Parathyroid adenoma (tissue), 2 donors: ENCODE results near the gene NEK10.

ENCODE experiments used
- H2AFZ ChIP-seq: fragments of 300-600 bp; sonication (generic); one replicate; pipeline ENCODE4 v1.7.0; 2017; ENCODE audit warnings: antibody characterized with exemption, mild to moderate bottlenecking
- H3K27ac ChIP-seq: fragments of 300-600 bp; sonication (generic); one replicate; pipeline ENCODE4 v1.7.0; 2017
- H3K27me3 ChIP-seq: fragments of 300-600 bp; sonication (generic); one replicate; pipeline ENCODE4 v1.7.0; 2017; ENCODE audit warnings: low read length; ENCODE audit not compliant: control insufficient read depth, insufficient read depth
- H3K36me3 ChIP-seq: fragments of 300-600 bp; sonication (generic); one replicate; pipeline ENCODE4 v1.7.0; 2017; ENCODE audit warnings: low read length; ENCODE audit not compliant: control insufficient read depth, insufficient read depth
- H3K4me1 ChIP-seq: fragments of 300-600 bp; sonication (generic); one replicate; pipeline ENCODE4 v1.7.0; 2017; ENCODE audit warnings: control low read depth
- H3K4me2 ChIP-seq: fragments of 300-600 bp; sonication (generic); one replicate; pipeline ENCODE4 v1.7.0; 2017; ENCODE audit warnings: low read length
- H3K4me3 ChIP-seq: fragments of 300-600 bp; sonication (generic); one replicate; pipeline ENCODE4 v1.7.0; 2017; ENCODE audit warnings: low read depth, low read length
- H3K79me2 ChIP-seq: fragments of 300-600 bp; sonication (generic); one replicate; pipeline ENCODE4 v1.7.0; 2017; ENCODE audit warnings: control low read depth
- H3K9ac ChIP-seq: fragments of 300-600 bp; sonication (generic); one replicate; pipeline ENCODE4 v1.7.0; 2017; ENCODE audit warnings: mild to moderate bottlenecking
- H3K9me3 ChIP-seq: fragments of 300-600 bp; sonication (generic); one replicate; pipeline ENCODE4 v1.7.0; 2017; ENCODE audit warnings: low read length; ENCODE audit not compliant: control insufficient read depth
- TF ChIP-seq, protein P1 (sequence below): fragments of 300-600 bp; sonication (generic); IDR thresholded peaks from one replicate; pipeline ENCODE4 v1.7.0; 2017; ENCODE audit warnings: antibody characterized with exemption, mild to moderate bottlenecking
- donor health status: primary hyperparathyroidism.

Gene NEK10

DNA sequence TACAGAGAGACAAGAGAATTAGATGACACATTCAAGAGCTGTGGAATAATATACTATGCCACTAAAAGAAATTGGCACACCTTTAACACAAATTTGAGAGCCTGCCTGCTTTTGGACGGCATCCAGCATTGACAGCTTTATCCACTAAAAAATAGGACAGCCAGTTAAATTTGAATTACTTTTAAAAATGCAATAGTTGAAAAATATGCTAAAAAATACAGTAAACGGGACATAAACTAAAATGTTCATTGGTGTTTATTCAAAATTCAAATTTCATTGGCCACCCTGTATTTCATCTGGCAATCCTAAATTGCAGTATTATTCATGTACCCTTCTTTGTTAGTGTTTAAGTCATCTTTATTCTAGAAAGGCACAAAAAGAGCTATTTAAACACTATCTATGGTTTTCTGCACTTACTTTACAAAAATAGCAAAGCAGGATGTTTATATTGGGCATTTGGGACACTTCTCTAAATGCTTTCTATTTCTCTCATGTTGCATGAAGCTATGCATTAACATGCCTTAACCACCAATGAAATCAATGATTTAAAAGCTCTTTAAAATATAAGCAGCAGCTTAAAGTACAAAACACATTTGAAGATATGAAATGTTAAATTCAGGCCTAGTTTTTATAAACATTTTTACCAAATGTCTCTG, 160.1 kb downstream of the NEK10 start:
- Histone ChIP-seq H3K9me3 (no peaks in the 10 kb centered on the region), H3K4me3 (no peak overlapping the region)
- TF ChIP-seq, protein P1, sequence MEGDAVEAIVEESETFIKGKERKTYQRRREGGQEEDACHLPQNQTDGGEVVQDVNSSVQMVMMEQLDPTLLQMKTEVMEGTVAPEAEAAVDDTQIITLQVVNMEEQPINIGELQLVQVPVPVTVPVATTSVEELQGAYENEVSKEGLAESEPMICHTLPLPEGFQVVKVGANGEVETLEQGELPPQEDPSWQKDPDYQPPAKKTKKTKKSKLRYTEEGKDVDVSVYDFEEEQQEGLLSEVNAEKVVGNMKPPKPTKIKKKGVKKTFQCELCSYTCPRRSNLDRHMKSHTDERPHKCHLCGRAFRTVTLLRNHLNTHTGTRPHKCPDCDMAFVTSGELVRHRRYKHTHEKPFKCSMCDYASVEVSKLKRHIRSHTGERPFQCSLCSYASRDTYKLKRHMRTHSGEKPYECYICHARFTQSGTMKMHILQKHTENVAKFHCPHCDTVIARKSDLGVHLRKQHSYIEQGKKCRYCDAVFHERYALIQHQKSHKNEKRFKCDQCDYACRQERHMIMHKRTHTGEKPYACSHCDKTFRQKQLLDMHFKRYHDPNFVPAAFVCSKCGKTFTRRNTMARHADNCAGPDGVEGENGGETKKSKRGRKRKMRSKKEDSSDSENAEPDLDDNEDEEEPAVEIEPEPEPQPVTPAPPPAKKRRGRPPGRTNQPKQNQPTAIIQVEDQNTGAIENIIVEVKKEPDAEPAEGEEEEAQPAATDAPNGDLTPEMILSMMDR: no peak

DNA sequence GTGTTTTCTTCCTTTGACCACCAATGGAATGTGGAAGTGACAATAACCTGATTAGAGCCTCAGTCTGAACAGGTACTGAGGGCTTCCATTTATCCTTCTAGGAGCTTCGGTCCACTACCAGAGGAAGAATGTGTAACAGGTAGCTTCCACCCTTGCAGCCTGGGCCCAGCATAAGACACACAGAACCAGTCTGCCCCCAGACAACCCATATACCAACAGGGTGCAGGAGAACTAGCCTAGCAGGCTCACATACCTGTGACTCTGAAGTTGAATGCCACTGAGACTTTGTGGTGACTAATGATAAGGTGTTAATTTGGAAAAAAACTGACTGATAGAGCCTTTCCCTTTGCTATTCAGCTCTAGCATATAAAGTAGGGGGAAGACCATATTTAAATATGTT, 166.2 kb downstream of the NEK10 start:
- Histone ChIP-seq H3K4me3 (no peak overlapping the region), H3K9ac (no peak overlapping the region), H3K36me3 (no peaks in the 10 kb centered on the region), H2AFZ (no peak overlapping the region), H3K9me3 (no peaks in the 10 kb centered on the region), H3K27ac (no peak overlapping the region), H3K4me2 (no peak overlapping the region), H3K4me1 (no peaks in the 10 kb centered on the region), H3K79me2 (no peaks in the 10 kb centered on the region), H3K27me3 (no peaks in the 10 kb centered on the region)
- TF ChIP-seq, protein P1: no peak

More for the DNA sequence above, 160.1 kb downstream of the NEK10 start:
- no peak overlapping the region for H3K4me2 ChIP-seq
- no peaks in the 10 kb centered on the region for H3K79me2 ChIP-seq
- no peaks in the 10 kb centered on the region for H3K4me1 ChIP-seq
- H3K27ac ChIP-seq: no peak overlapping the region
- no peaks in the 10 kb centered on the region for H3K27me3 ChIP-seq
- H3K36me3 ChIP-seq: peaks cover 2% of the 10 kb centered on the region
- no peak overlapping the region for H3K9ac ChIP-seq
- no peak overlapping the region for H2AFZ ChIP-seq

DNA sequence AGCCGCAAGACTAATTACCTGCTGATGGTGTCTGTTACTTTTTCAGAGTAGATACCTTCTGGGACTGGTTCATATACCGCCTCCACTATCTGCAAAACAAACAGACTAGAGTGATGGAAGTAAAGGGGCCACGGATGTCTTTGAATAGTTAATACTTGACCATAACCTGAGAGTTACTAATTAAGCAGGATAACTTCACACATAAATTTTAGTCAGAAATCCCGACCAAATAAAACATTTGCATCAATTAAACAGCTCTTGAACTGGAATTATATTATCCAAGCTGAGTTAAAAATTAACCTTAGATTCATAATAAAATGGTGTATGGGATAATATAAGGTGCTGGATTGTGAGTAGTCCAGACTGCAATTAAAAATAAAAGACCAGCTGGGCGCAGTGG, 167.7 kb downstream of the NEK10 start:
- Histone ChIP-seq H3K27me3 (no peaks in the 10 kb centered on the region), H3K4me3 (no peak overlapping the region), H3K36me3 (no peaks in the 10 kb centered on the region), H3K79me2 (no peaks in the 10 kb centered on the region), H3K4me2 (no peak overlapping the region), H3K9ac (no peak overlapping the region), H3K4me1 (no peaks in the 10 kb centered on the region), H3K27ac (no peak overlapping the region), H3K9me3 (no peaks in the 10 kb centered on the region), H2AFZ (no peak overlapping the region)
- TF ChIP-seq, protein P1: no peak

DNA sequence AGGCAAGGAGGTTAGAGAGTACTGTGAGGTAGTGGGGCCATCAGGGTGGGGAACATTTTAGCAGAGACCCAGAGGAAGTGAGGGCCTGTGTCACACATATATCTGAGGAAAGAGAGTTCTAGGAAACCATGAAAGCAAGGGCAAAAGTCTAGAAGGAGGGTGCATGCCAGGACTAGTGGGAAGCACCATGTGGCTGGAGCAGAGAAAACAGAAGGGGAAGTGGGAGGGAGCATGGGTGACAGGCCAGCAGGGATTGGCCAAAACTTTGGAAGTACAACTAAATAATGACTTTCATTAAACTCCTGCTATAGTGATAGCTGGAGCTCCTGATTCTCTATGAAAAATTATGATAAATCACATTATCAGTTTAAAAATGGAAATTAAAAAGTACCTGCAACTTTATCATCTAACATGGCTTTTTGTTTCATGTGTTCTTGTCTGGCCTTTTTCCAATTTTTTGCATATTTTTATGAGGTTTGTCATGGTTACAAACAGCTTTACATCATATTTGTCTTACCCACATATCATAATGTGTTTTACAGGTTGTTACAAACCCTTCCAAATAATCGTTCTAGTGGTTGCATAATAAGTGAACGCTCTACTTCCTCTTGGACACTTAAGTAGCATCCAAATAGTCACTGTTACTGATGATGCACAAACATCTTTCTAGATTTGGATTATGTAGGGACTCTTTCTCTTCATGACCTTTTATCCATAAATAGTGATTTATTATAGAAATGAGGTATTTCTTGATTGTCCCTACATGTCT, 168.3 kb downstream of the NEK10 start:
- H3K9me3 ChIP-seq: no peaks in the 10 kb centered on the region

More for the DNA sequence above, 168.3 kb downstream of the NEK10 start:
- H3K4me3 ChIP-seq: no peak overlapping the region
- H3K27ac ChIP-seq: no peak overlapping the region
- no peaks in the 10 kb centered on the region for H3K79me2 ChIP-seq
- no peaks in the 10 kb centered on the region for H3K4me1 ChIP-seq
- H2AFZ ChIP-seq: no peak overlapping the region
- no peaks in the 10 kb centered on the region for H3K27me3 ChIP-seq
- TF ChIP-seq, protein P1: no peak
- H3K36me3 ChIP-seq: no peaks in the 10 kb centered on the region
- H3K4me2 ChIP-seq: no peak overlapping the region
- H3K9ac ChIP-seq: no peak overlapping the region
